ENCODE data around the gene ERFL.

ERFL gene

GRCh38 chr19:41906271-41906670 lies 22.0 kb downstream of the ERFL start:
- Histone ChIP-seq H3K4me2 (ENCODE audit: low read length) (no peak overlapping the region), H3K36me3 (ENCODE audit: control insufficient read depth, insufficient read depth, low read length) (no peaks in the 10 kb centered on the region), H2AFZ (no peak overlapping the region), H3K4me1 (peaks cover 46% of the 10 kb centered on the region), H3K27ac (peak overlapping the region; percentile 98), H3K27me3 (ENCODE audit: control insufficient read depth, insufficient read depth, low read length) (no peaks in the 10 kb centered on the region), H3K79me2 (peaks cover 4% of the 10 kb centered on the region), H3K9me3 (ENCODE audit: control insufficient read depth, low read length) (no peaks in the 10 kb centered on the region), H3K9ac (no peak overlapping the region), H3K4me3 (ENCODE audit: low read depth, low read length) (no peak overlapping the region)
- TF ChIP-seq, protein P1, sequence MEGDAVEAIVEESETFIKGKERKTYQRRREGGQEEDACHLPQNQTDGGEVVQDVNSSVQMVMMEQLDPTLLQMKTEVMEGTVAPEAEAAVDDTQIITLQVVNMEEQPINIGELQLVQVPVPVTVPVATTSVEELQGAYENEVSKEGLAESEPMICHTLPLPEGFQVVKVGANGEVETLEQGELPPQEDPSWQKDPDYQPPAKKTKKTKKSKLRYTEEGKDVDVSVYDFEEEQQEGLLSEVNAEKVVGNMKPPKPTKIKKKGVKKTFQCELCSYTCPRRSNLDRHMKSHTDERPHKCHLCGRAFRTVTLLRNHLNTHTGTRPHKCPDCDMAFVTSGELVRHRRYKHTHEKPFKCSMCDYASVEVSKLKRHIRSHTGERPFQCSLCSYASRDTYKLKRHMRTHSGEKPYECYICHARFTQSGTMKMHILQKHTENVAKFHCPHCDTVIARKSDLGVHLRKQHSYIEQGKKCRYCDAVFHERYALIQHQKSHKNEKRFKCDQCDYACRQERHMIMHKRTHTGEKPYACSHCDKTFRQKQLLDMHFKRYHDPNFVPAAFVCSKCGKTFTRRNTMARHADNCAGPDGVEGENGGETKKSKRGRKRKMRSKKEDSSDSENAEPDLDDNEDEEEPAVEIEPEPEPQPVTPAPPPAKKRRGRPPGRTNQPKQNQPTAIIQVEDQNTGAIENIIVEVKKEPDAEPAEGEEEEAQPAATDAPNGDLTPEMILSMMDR (IDR thresholded peaks at IDR 0.05), result no peak

GRCh38 chr19:41905273-41906002 lies 22.8 kb downstream of the ERFL start:
- TF ChIP-seq, protein P1 (IDR thresholded peaks at IDR 0.05), result no peak
- H3K4me1 ChIP-seq, result peaks cover 50% of the 10 kb centered on the region
- H3K36me3 ChIP-seq (ENCODE audit: control insufficient read depth, insufficient read depth, low read length), result no peaks in the 10 kb centered on the region
- peak overlapping the region; percentile 98 for H3K27ac ChIP-seq
- H3K27me3 ChIP-seq (ENCODE audit: control insufficient read depth, insufficient read depth, low read length), result no peaks in the 10 kb centered on the region
- peaks cover 4% of the 10 kb centered on the region for H3K79me2 ChIP-seq
- H3K4me2 ChIP-seq (ENCODE audit: low read length), result no peak overlapping the region
- H3K4me3 ChIP-seq (ENCODE audit: low read depth, low read length), result no peak overlapping the region
- H3K9me3 ChIP-seq (ENCODE audit: control insufficient read depth, low read length), result no peaks in the 10 kb centered on the region
- no peak overlapping the region for H2AFZ ChIP-seq
- no peak overlapping the region for H3K9ac ChIP-seq

GRCh38 chr19:41904118-41904870 lies 24.0 kb downstream of the ERFL start:
- H3K4me2 ChIP-seq (ENCODE audit: low read length), result peak overlapping the region; percentile 47
- no peaks in the 10 kb centered on the region for H3K27me3 ChIP-seq (ENCODE audit: control insufficient read depth, insufficient read depth, low read length)
- peak overlapping the region; percentile 98 for H3K27ac ChIP-seq
- TF ChIP-seq, protein P1 (IDR thresholded peaks at IDR 0.05), result no peak
- H3K36me3 ChIP-seq (ENCODE audit: control insufficient read depth, insufficient read depth, low read length), result no peaks in the 10 kb centered on the region
- no peak overlapping the region for H2AFZ ChIP-seq
- no peaks in the 10 kb centered on the region for H3K9me3 ChIP-seq (ENCODE audit: control insufficient read depth, low read length)
- H3K4me3 ChIP-seq (ENCODE audit: low read depth, low read length), result no peak overlapping the region
- H3K9ac ChIP-seq, result no peak overlapping the region
- peaks cover 4% of the 10 kb centered on the region for H3K79me2 ChIP-seq
- H3K4me1 ChIP-seq, result peaks cover 50% of the 10 kb centered on the region

- Histone ChIP-seq H3K9me3 (ENCODE audit: control insufficient read depth, low read length) (no peaks in the 10 kb centered on the region), H3K4me3 (ENCODE audit: low read depth, low read length) (peak overlapping the region; percentile 36), H3K4me2 (ENCODE audit: low read length) (peak overlapping the region; percentile 52), H3K27me3 (ENCODE audit: control insufficient read depth, insufficient read depth, low read length) (no peaks in the 10 kb centered on the region), H2AFZ (no peak overlapping the region), H3K36me3 (ENCODE audit: control insufficient read depth, insufficient read depth, low read length) (no peaks in the 10 kb centered on the region), H3K79me2 (peaks cover 4% of the 10 kb centered on the region), H3K9ac (no peak overlapping the region), H3K27ac (peak overlapping the region; percentile 98), H3K4me1 (peaks cover 56% of the 10 kb centered on the region)
- TF ChIP-seq, protein P1 (IDR thresholded peaks at IDR 0.05), result no peak
Observed at GRCh38 chr19:41903193-41903953, 24.9 kb downstream of the ERFL start.

Data from parathyroid adenoma (tissue), 2 donors.